ENCODE measurements around the gene CABP1. TPM values are rescaled to one million over a fixed set of nuclear protein-coding genes. Genes with fewer than 3 reads are reported as not detected.

The CABP1 gene
- total RNA-seq, 1 experiment from 2014 or later: 1.2 TPM

DNA sequence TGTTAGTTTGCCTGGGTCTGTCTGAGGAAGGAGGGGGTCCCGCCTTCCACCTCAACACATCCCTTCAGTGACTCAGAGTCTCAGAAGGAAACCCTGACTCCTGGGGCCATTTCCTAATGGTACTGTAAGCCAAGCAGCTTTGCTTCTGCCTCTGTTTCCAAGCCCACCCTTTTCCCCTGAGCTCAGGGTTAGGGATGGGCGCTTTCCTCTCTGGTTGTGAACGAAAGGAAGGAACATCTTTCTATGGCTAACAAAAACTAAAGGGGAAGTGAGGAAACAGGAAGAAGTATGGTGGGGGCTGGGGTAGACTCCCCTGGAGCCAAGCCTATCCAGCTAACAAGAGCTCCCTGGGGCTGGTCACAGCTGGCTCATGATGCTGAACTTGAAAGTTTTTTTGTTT is 58.2 kb downstream of the CABP1 start:
- H3K27me3 ChIP-seq (replicated peaks; ENCODE audit: insufficient read depth, low read depth, low read length, poor library complexity): no peaks in the 10 kb centered on the region
- CTCF ChIA-PET: no interaction called here
- DNase-seq (ENCODE audit: low spot score): no peak
- BruUV-seq (replicated peaks): no TSS peak
- no peaks in the 10 kb centered on the region for H3K4me1 ChIP-seq (ENCODE audit: insufficient read depth, low read length, poor library complexity, severe bottlenecking)
- no peak for TF ChIP-seq CTCF (conservative IDR thresholded peaks at IDR 0.05; ENCODE audit: low read depth, low read length)
- no peak for TF ChIP-seq EZH2 (IDR thresholded peaks at IDR 0.05; ENCODE audit: borderline replicate concordance, low read depth, low read length, poor library complexity, severe bottlenecking)
- no peak overlapping the region for H3K4me3 ChIP-seq (ENCODE audit: low read depth, low read length, poor library complexity, severe bottlenecking)
- POLR2A ChIA-PET (ENCODE audit: low non-redundant PET): no interaction called here
- H3K9me3 ChIP-seq (ENCODE audit: low read depth, low read length, poor library complexity, severe bottlenecking): no peaks in the 10 kb centered on the region
- intact Hi-C loops (cut with micrococcal nuclease; ENCODE audit: unreplicated experiment): no loop called here
- no peak overlapping the region for H3K27ac ChIP-seq (ENCODE audit: low read depth, low read length, poor library complexity, severe bottlenecking)
- H3K36me3 ChIP-seq (ENCODE audit: insufficient read depth, low read length, poor library complexity, severe bottlenecking): peaks cover 86% of the 10 kb centered on the region

DNA sequence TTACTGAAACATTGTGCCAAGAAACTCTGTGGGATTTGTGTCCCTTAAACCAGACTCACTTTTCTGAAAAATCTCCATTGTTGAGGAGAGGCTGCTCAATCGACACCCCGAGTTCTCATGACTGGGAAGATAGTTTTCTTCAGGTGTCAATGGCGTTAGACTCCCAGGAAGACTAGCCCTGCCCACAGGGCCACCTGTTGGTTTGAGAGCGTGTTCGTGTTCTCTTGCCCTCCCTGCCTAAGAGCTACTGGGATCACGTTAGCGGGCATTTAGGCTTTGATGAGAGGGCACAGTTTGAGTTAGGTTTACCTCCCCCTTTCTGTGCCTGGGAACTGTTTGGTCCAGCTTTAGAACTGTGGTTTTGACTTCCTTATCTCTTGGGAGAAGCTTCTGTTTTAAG is 59.1 kb downstream of the CABP1 start:
- Histone ChIP-seq H3K27me3 (replicated peaks; ENCODE audit: insufficient read depth, low read depth, low read length, poor library complexity) (no peaks in the 10 kb centered on the region), H3K4me1 (ENCODE audit: insufficient read depth, low read length, poor library complexity, severe bottlenecking) (no peaks in the 10 kb centered on the region), H3K4me3 (ENCODE audit: low read depth, low read length, poor library complexity, severe bottlenecking) (no peak overlapping the region), H3K9me3 (ENCODE audit: low read depth, low read length, poor library complexity, severe bottlenecking) (no peaks in the 10 kb centered on the region), H3K27ac (ENCODE audit: low read depth, low read length, poor library complexity, severe bottlenecking) (no peak overlapping the region), H3K36me3 (ENCODE audit: insufficient read depth, low read length, poor library complexity, severe bottlenecking) (peaks cover 77% of the 10 kb centered on the region)
- TF ChIP-seq EZH2 (IDR thresholded peaks at IDR 0.05; ENCODE audit: borderline replicate concordance, low read depth, low read length, poor library complexity, severe bottlenecking): no peak
- no peak for TF ChIP-seq CTCF (conservative IDR thresholded peaks at IDR 0.05; ENCODE audit: low read depth, low read length)
- intact Hi-C loops (cut with micrococcal nuclease; ENCODE audit: unreplicated experiment): no loop called here
- ChIA-PET CTCF (no interaction called here), POLR2A (ENCODE audit: low non-redundant PET) (no interaction called here)
- no TSS peak for BruUV-seq (replicated peaks)
- DNase-seq (ENCODE audit: low spot score): no peak

- POLR2A ChIA-PET (ENCODE audit: low non-redundant PET): no interaction called here
These were observed 60.5 kb downstream of the CABP1 start for GRCh38 chr12:120700886-120701285.

More at GRCh38 chr12:120700886-120701285, 60.5 kb downstream of the CABP1 start:
- BruUV-seq (replicated peaks): no TSS peak
- Histone ChIP-seq H3K4me1 (ENCODE audit: insufficient read depth, low read length, poor library complexity, severe bottlenecking) (no peaks in the 10 kb centered on the region), H3K27me3 (replicated peaks; ENCODE audit: insufficient read depth, low read depth, low read length, poor library complexity) (no peaks in the 10 kb centered on the region), H3K9me3 (ENCODE audit: low read depth, low read length, poor library complexity, severe bottlenecking) (no peaks in the 10 kb centered on the region), H3K4me3 (ENCODE audit: low read depth, low read length, poor library complexity, severe bottlenecking) (no peak overlapping the region), H3K36me3 (ENCODE audit: insufficient read depth, low read length, poor library complexity, severe bottlenecking) (peaks cover 63% of the 10 kb centered on the region), H3K27ac (ENCODE audit: low read depth, low read length, poor library complexity, severe bottlenecking) (no peak overlapping the region)
- TF ChIP-seq CTCF (conservative IDR thresholded peaks at IDR 0.05; ENCODE audit: low read depth, low read length) (no peak), EZH2 (IDR thresholded peaks at IDR 0.05; ENCODE audit: borderline replicate concordance, low read depth, low read length, poor library complexity, severe bottlenecking) (no peak)
- no peak for DNase-seq (ENCODE audit: low spot score)
- CTCF ChIA-PET: interaction anchor here (0.5 kb wide), 1 partner anchor 243 kb away, joined by 3 read pairs; no protein-coding TSS in a partner anchor
- intact Hi-C loops (cut with micrococcal nuclease; ENCODE audit: unreplicated experiment): no loop called here

All from A673 (cell line).